PC-3 (cell line): ENCODE measurements around the gene ABCG1. TPM values are rescaled to one million over a fixed set of nuclear protein-coding genes. Genes with fewer than 3 reads are reported as not detected.

Experiments
- ATAC-seq: fragments of 200-7000 bp; cut with Tn5 transposase; 2 replicates; pipeline ENCODE4 v1.9.1; 2020; ENCODE audit warnings: mild to moderate bottlenecking, moderate library complexity
- BruUV-seq: library from RNA; stranded (reverse); fragments of 400-500 nt; replicated peaks from 2 replicates; lab custom pipeline; 2021; lab: Mats Ljungman, UMichigan
- CTCF ChIA-PET: fragments of 300-600 bp; sonication (Branson Sonifier 250); formaldehyde crosslinking; loops from one replicate; lab custom pipeline; 2022; ENCODE audit warnings: antibody characterized with exemption; lab: Charles Lee
- POLR2A ChIA-PET: fragments of 300-600 bp; sonication (Branson Sonifier 250); formaldehyde crosslinking; loops from one replicate; lab custom pipeline; 2022; ENCODE audit warnings: antibody characterized with exemption; ENCODE audit not compliant: unreplicated experiment; lab: Charles Lee
- DNase-seq: peaks from one replicate; pipeline ENCODE4 v3.0.0-alpha.2; 2015
- H2AFZ ChIP-seq: fragments of 300-600 bp; sonication (generic); 2 replicates; pipeline ENCODE4 v1.6.0; 2016; ENCODE audit warnings: antibody characterized with exemption, low read length
- H3F3A ChIP-seq: fragments of 300-600 bp; sonication (generic); one replicate; pipeline ENCODE4 v1.6.0; 2017; ENCODE audit warnings: antibody characterized with exemption, low read length, control low read depth, mild to moderate bottlenecking; ENCODE audit not compliant: unreplicated experiment
- H3K27ac ChIP-seq: fragments of 300-600 bp; sonication (generic); 2 replicates; pipeline ENCODE4 v1.5.1; 2016; ENCODE audit warnings: mild to moderate bottlenecking, low read length
- H3K27me3 ChIP-seq: fragments of 300-600 bp; sonication (generic); 2 replicates; pipeline ENCODE4 v1.6.1; 2016; ENCODE audit warnings: low read length, mixed read lengths
- H3K36me3 ChIP-seq: fragments of 300-600 bp; sonication (generic); 2 replicates; pipeline ENCODE4 v1.6.1; 2016; ENCODE audit warnings: low read depth, mixed run types, low read length, mixed read lengths
- H3K4me1 ChIP-seq: fragments of 300-600 bp; sonication (generic); 2 replicates; pipeline ENCODE4 v1.5.1; 2016; ENCODE audit warnings: low read length; ENCODE audit not compliant: insufficient read depth
- H3K4me2 ChIP-seq: fragments of 300-600 bp; sonication (generic); 2 replicates; pipeline ENCODE4 v1.6.0; 2016; ENCODE audit warnings: low read length
- H3K4me3 ChIP-seq: fragments of 300-600 bp; sonication (generic); 2 replicates; pipeline ENCODE4 v1.5.1; 2016; ENCODE audit warnings: mild to moderate bottlenecking, low read length, mixed read lengths
- H3K79me2 ChIP-seq: fragments of 300-600 bp; sonication (generic); 2 replicates; pipeline ENCODE4 v1.6.1; 2017; ENCODE audit warnings: low read length, mixed read lengths
- H3K9ac ChIP-seq: fragments of 300-600 bp; sonication (generic); 2 replicates; pipeline ENCODE4 v1.6.0; 2016; ENCODE audit warnings: mild to moderate bottlenecking, low read length
- H3K9me2 ChIP-seq: fragments of 300-600 bp; sonication (generic); replicated peaks from 2 replicates; pipeline ENCODE4 v1.6.1; 2016; ENCODE audit warnings: mixed run types, low read length, mixed read lengths
- H3K9me3 ChIP-seq: fragments of 300-600 bp; sonication (generic); 2 replicates; pipeline ENCODE4 v1.6.1; 2016; ENCODE audit warnings: low read length, mixed read lengths
- H4K20me1 ChIP-seq: fragments of 300-600 bp; sonication (generic); 2 replicates; pipeline ENCODE4 v1.6.1; 2016; ENCODE audit warnings: low read length, mixed read lengths
- EZH2 ChIP-seq: fragments of 300-600 bp; sonication (generic); IDR thresholded peaks from one replicate; pipeline ENCODE4 v1.6.1; 2017; ENCODE audit warnings: antibody characterized with exemption, mild to moderate bottlenecking, low read length; ENCODE audit not compliant: unreplicated experiment
- EZH2phosphoT487 ChIP-seq: fragments of 300-600 bp; sonication (generic); IDR thresholded peaks from 2 replicates; pipeline ENCODE4 v1.6.1; 2018; ENCODE audit warnings: mild to moderate bottlenecking, antibody characterized with exemption, low read length, borderline replicate concordance
- intact Hi-C: fragments of 100-400 bp; cut with micrococcal nuclease; formaldehyde crosslinking; loops from 2 replicates; pipeline ENCODE4 v1.9.0; 2023
- total RNA-seq: library from RNA; depleted of rRNA; stranded (reverse); fragments of >200 nt; gene quantifications from 2 replicates; pipeline ENCODE4 v1.2.3, GENCODE V29; 2014
- TF ChIP-seq, protein P1 (sequence below): fragments of 300-600 bp; sonication (generic); conservative IDR thresholded peaks from 2 replicates; pipeline ENCODE4 v1.5.1; 2017; ENCODE audit warnings: antibody characterized with exemption, low read depth, mild to moderate bottlenecking, low read length

The ABCG1 gene
- total RNA-seq, 1 experiment from 2014 or later, result 0.66 TPM

GRCh38 chr21:42308161-42308913 lies 89.4 kb downstream of the ABCG1 start:
- Histone ChIP-seq H4K20me1 (no peaks in the 10 kb centered on the region), H3K4me3 (no peak overlapping the region), H3K27me3 (no peaks in the 10 kb centered on the region), H3K27ac (no peak overlapping the region), H3K36me3 (no peaks in the 10 kb centered on the region), H3K9me3 (no peaks in the 10 kb centered on the region), H3K9me2 (no peaks in the 10 kb centered on the region), H3K79me2 (no peaks in the 10 kb centered on the region), H2AFZ (no peak overlapping the region), H3K4me1 (peaks cover 6% of the 10 kb centered on the region; the same call in 1 of the 2 replicates), H3K4me2 (no peak overlapping the region), H3K9ac (no peak overlapping the region), H3F3A (no peaks in the 10 kb centered on the region)
- intact Hi-C loops, result loop anchor here (5.0 kb wide), 2 partner anchors 59 to 161 kb away; partner anchors contain the start of gene TFF1
- DNase-seq (no peak), ATAC-seq (no peak)
- POLR2A ChIA-PET, result no interaction called here
- CTCF ChIA-PET, result interaction anchor here (0.8 to 1.6 kb wide), 3 partner anchors 29 to 73 kb away, joined by 3 to 5 read pairs (median 3); no protein-coding TSS in a partner anchor
- BruUV-seq, result no TSS peak
- no peak for TF ChIP-seq EZH2
- TF ChIP-seq, protein P1, sequence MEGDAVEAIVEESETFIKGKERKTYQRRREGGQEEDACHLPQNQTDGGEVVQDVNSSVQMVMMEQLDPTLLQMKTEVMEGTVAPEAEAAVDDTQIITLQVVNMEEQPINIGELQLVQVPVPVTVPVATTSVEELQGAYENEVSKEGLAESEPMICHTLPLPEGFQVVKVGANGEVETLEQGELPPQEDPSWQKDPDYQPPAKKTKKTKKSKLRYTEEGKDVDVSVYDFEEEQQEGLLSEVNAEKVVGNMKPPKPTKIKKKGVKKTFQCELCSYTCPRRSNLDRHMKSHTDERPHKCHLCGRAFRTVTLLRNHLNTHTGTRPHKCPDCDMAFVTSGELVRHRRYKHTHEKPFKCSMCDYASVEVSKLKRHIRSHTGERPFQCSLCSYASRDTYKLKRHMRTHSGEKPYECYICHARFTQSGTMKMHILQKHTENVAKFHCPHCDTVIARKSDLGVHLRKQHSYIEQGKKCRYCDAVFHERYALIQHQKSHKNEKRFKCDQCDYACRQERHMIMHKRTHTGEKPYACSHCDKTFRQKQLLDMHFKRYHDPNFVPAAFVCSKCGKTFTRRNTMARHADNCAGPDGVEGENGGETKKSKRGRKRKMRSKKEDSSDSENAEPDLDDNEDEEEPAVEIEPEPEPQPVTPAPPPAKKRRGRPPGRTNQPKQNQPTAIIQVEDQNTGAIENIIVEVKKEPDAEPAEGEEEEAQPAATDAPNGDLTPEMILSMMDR, result no peak
- TF ChIP-seq EZH2phosphoT487, result no peak

DNA sequence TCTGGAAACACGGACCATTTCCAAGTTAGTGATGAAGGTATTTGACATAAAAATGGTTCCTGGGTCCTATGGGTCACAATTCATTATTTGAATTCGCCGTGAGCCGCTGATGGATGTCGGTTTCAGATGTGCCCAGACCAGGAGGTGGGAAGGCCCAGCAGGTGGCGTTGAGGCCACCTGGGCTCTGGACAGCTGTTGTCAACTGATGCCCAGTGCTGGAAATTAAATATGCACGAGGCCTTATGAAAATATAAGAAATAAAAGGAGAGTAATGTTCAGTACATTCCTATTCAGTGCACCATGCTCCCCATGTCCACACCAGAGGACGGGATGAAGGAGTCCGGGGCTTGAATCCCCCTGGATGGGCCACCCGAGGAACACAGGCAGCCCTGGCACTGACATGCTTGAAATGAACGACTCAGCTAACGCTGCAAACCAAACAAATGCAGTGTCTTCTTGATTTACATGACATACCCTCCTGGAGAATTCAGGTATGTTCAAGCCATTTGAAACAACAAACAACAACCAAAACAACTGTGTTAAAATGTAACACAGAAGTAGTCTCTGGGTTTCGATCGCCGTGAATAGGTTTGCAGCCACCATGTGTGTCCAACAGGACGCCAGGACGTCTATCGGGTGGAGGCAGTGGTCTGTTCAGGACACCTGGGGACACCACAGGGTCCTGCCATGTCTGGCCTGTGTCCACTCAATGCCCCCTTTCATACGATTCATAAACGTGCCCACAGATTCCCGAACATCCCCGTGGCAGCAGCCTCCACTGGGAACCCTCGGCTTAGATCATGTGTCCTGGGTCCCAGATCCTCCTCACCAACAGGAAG lies 90.2 kb downstream of the ABCG1 start:
- H2AFZ ChIP-seq, result peak overlapping the region; percentile 72
- H3F3A ChIP-seq, result no peaks in the 10 kb centered on the region
- no peaks in the 10 kb centered on the region for H3K9me3 ChIP-seq
- no peak overlapping the region for H3K27ac ChIP-seq
- H4K20me1 ChIP-seq, result no peaks in the 10 kb centered on the region
- no peaks in the 10 kb centered on the region for H3K9me2 ChIP-seq
- TF ChIP-seq EZH2phosphoT487, result no peak
- TF ChIP-seq, protein P1, result peak; percentile 66
- H3K27me3 ChIP-seq, result no peaks in the 10 kb centered on the region
- H3K9ac ChIP-seq, result no peak overlapping the region
- CTCF ChIA-PET, result interaction anchor here (0.6 to 2.3 kb wide), 14 partner anchors 12 to 343 kb away, joined by 3 to 18 read pairs (median 6); partner anchors contain the start of gene TFF1
- ATAC-seq, result peak; percentile 66
- H3K4me3 ChIP-seq, result no peak overlapping the region
- no TSS peak for BruUV-seq
- H3K36me3 ChIP-seq, result no peaks in the 10 kb centered on the region
- DNase-seq, result peak; percentile 49
- H3K4me1 ChIP-seq, result peaks cover 6% of the 10 kb centered on the region; the same call in 1 of the 2 replicates
- H3K79me2 ChIP-seq, result no peaks in the 10 kb centered on the region
- peak overlapping the region; percentile 59 for H3K4me2 ChIP-seq
- POLR2A ChIA-PET, result no interaction called here
- intact Hi-C loops, result loop anchor here (1.0 to 5.0 kb wide), 4 partner anchors 58 to 162 kb away; partner anchors contain the start of gene TFF1
